HCT116 (cell line): ENCODE data around the gene RBBP6. TPM values are rescaled to one million over a fixed set of nuclear protein-coding genes. Genes with fewer than 3 reads are reported as not detected.

Source experiments
- ATAC-seq: fragments of 200-7000 bp; cut with Tn5 transposase; 2 replicates; pipeline ENCODE4 v1.9.1; 2020; ENCODE audit warnings: mild to moderate bottlenecking, moderate library complexity
- BruUV-seq: library from RNA; stranded (reverse); fragments of 400-500 nt; replicated peaks from 2 replicates; lab custom pipeline; 2021; lab: Mats Ljungman, UMichigan
- CTCF ChIA-PET: fragments of 300-600 bp; sonication (Branson Sonifier 250); formaldehyde crosslinking; loops from one replicate; lab custom pipeline; 2021; ENCODE audit warnings: antibody characterized with exemption; lab: Charles Lee
- POLR2A ChIA-PET: fragments of 300-600, 350-600 bp; sonication (Branson Sonifier 250); formaldehyde crosslinking; loops from one replicate; lab custom pipeline; 2021; ENCODE audit warnings: antibody characterized with exemption; lab: Charles Lee
- RAD21 ChIA-PET, 2 experiments: fragments of 300-600 bp; sonication (Branson Sonifier 250); formaldehyde crosslinking; loops; one replicate each; lab custom pipeline; 2023; ENCODE audit warnings: low total read pairs in 2 of 2; ENCODE audit not compliant: uncharacterized antibody in 2 of 2, unreplicated experiment in 2 of 2, low non-redundant PET in 1 of 2; lab: Charles Lee
- DNase-seq: peaks from one replicate; pipeline ENCODE4 v3.0.0-alpha.2; 2010; ENCODE audit warnings: low read depth, low spot score
- H2AFZ ChIP-seq: fragments of 200-600 bp; shearing (Covaris generic), sonication (generic); 2 replicates; pipeline ENCODE4 v1.6.1; 2017; ENCODE audit warnings: low read depth, mixed run types, mixed read lengths, antibody characterized with exemption, low read length; ENCODE audit not compliant: poor library complexity, severe bottlenecking
- H3K27ac ChIP-seq: 2 replicates; pipeline ENCODE4 v1.5.1; 2012; ENCODE audit warnings: low read depth, low read length
- H3K27me3 ChIP-seq: fragments of 200-600 bp; sonication (generic); 2 replicates; pipeline ENCODE4 v1.6.1; 2016; ENCODE audit warnings: mixed run types, low read length, mixed read lengths; ENCODE audit not compliant: insufficient read depth
- H3K36me3 ChIP-seq, 2 experiments: fragments of 200-500 bp in 1 of 2; fragments of 200-600 bp in 1 of 2; sonication (Bioruptor generic) in 1 of 2; sonication (generic) in 1 of 2; 2 replicates each; pipeline versions ENCODE4 v1.5.1 to v1.6.1; 2014 to 2016; ENCODE audit warnings: low read length in 2 of 2, inconsistent platforms in 1 of 2, mixed read lengths in 1 of 2, mixed run types in 1 of 2; ENCODE audit not compliant: insufficient read depth in 2 of 2, control insufficient read depth in 1 of 2
- H3K4me1 ChIP-seq, 2 experiments: fragments of 200-600 bp in 1 of 2; sonication (generic) in 1 of 2; 2 replicates each; pipeline versions ENCODE4 v1.5.1 to v1.6.1; 2012 to 2017; ENCODE audit warnings: low read length in 2 of 2, inconsistent platforms in 1 of 2, mild to moderate bottlenecking in 1 of 2, mixed read lengths in 1 of 2, mixed run types in 1 of 2, moderate library complexity in 1 of 2; ENCODE audit not compliant: insufficient read depth in 2 of 2, control insufficient read depth in 1 of 2
- H3K4me2 ChIP-seq: fragments of 200-600 bp; sonication (generic); 2 replicates; pipeline ENCODE4 v1.6.1; 2017; ENCODE audit warnings: mixed run types, low read length, mixed read lengths
- H3K4me3 ChIP-seq, 2 experiments: fragments of 200-600 bp in 1 of 2; sonication (generic) in 1 of 2; replicated peaks in 1 of 2; 2 replicates each; pipeline ENCODE4 v1.5.1; 2011 to 2016; ENCODE audit warnings: low read length in 2 of 2, control low read depth in 1 of 2, low read depth in 1 of 2, mild to moderate bottlenecking in 1 of 2, mixed read lengths in 1 of 2, mixed run types in 1 of 2
- H3K79me2 ChIP-seq: fragments of 200-600 bp; sonication (generic); 2 replicates; pipeline ENCODE4 v1.6.1; 2017; ENCODE audit warnings: mild to moderate bottlenecking, mixed run types, low read length, moderate library complexity, mixed read lengths; ENCODE audit not compliant: insufficient read depth
- H3K9ac ChIP-seq: fragments of 200-600 bp; sonication (generic); 2 replicates; pipeline ENCODE4 v1.6.1; 2016; ENCODE audit warnings: low read length, mixed read lengths
- H3K9me2 ChIP-seq: fragments of 200-600 bp; sonication (generic), shearing (Covaris generic); 2 replicates; pipeline ENCODE4 v1.6.1; 2017; ENCODE audit warnings: mixed run types, mild to moderate bottlenecking, moderate library complexity; ENCODE audit not compliant: insufficient read depth
- H3K9me3 ChIP-seq, 2 experiments: fragments of 200-500 bp in 1 of 2; fragments of 200-600 bp in 1 of 2; sonication (Bioruptor generic) in 1 of 2; sonication (generic) in 1 of 2; 2 replicates each; pipeline ENCODE4 v1.6.1; 2014 to 2017; ENCODE audit warnings: low read length in 2 of 2, mixed read lengths in 2 of 2, inconsistent platforms in 1 of 2, low read depth in 1 of 2, mild to moderate bottlenecking in 1 of 2, mixed run types in 1 of 2, moderate library complexity in 1 of 2; ENCODE audit not compliant: control insufficient read depth in 1 of 2, insufficient read depth in 1 of 2
- H4K20me1 ChIP-seq: fragments of 200-600 bp; sonication (generic), shearing (Covaris generic); 2 replicates; pipeline ENCODE4 v1.6.1; 2017; ENCODE audit warnings: mixed run types, mild to moderate bottlenecking, moderate library complexity; ENCODE audit not compliant: insufficient read depth
- ATF3 ChIP-seq: IDR thresholded peaks from 2 replicates; pipeline ENCODE4 v1.6.1; 2012
- EZH2phosphoT487 ChIP-seq: fragments of 200-600 bp; IDR thresholded peaks from 2 replicates; pipeline ENCODE4 v1.6.1; 2018; ENCODE audit warnings: antibody characterized with exemption, borderline replicate concordance
- POLR2A ChIP-seq: IDR thresholded peaks from 2 replicates; pipeline ENCODE4 v1.7.0; 2011; ENCODE audit warnings: borderline replicate concordance; ENCODE audit not compliant: insufficient read depth, insufficient read length; ENCODE audit errors: extremely low read depth
- ZNF274 ChIP-seq: fragments of 200-500 bp; sonication (Bioruptor generic); IDR thresholded peaks from 2 replicates; pipeline ENCODE4 v1.6.1; 2014; ENCODE audit warnings: mild to moderate bottlenecking, low read depth, low read length, inconsistent platforms
- intact Hi-C: fragments of 100-400 bp; cut with micrococcal nuclease; formaldehyde crosslinking; loops from 2 replicates; pipeline ENCODE4 v1.10.0; 2022
- total RNA-seq: library from RNA; stranded (reverse); gene quantifications from one replicate; pipeline ENCODE4 v1.2.1, GENCODE V29; 2021; ENCODE audit not compliant: unreplicated experiment

RBBP6 gene
- total RNA-seq, 1 experiment from 2014 or later, result 52.4 TPM

DNA sequence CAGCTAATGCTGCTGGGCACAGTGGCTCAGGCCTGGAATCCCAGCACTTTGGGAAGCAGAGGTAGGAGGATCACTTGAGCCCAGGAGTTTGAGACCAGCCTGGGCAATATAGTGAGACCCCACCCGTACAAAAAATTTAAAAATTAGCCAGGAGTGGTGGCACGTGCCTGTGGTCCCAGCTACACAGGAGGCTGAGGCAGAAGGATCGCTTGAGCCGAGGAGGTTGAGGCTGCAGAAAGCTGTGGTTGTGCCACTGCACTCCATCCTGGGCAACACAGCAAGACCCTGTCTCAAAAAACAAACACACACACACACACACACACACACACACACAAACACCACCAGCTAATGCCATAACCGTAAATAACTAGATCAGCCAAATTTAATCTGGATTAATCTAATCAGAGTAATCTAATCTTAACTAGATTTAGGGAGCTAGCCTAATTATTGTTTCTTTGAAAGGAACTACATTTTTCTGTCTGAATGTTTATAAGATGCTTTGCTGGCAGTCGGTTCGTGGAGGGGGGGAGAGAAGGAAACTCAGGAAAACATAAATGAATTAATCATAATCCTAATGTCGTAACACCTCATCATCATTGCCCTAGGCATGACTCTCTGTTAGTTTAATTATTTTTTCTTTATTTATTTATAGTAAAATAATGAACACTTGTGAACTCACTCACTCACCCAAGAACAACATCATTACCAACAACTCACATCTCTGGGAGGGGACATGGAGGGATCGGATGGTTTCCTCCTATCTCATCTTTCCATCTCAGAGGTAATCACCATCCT is 12.5 kb upstream of the RBBP6 start:
- no peaks in the 10 kb centered on the region for H3K79me2 ChIP-seq
- H3K9me3 ChIP-seq, result no peaks in the 10 kb centered on the region
- ChIA-PET RAD21 (no interaction called here), CTCF (interaction anchor here (1.3 to 1.7 kb wide), 2 partner anchors 10 to 22 kb away, joined by 4 to 7 read pairs; no protein-coding TSS in a partner anchor), POLR2A (no interaction called here)
- 0 out of 2 replicates have a peak overlapping the region, but pooled peaks have one; percentile 22 for H3K4me2 ChIP-seq
- no peak for TF ChIP-seq EZH2phosphoT487
- TF ChIP-seq ATF3, result no peak
- TF ChIP-seq ZNF274, result no peak
- H3K27me3 ChIP-seq, result no peaks in the 10 kb centered on the region
- H4K20me1 ChIP-seq, result no peaks in the 10 kb centered on the region
- no peak overlapping the region for H3K27ac ChIP-seq
- peaks cover 0 to 9% of the 10 kb centered on the region in 2 experiments; a peak in 2 of 4 replicates for H3K4me1 ChIP-seq
- no peaks in the 10 kb centered on the region for H3K9me2 ChIP-seq
- intact Hi-C loops, result no loop called here
- BruUV-seq, result no TSS peak
- H3K9ac ChIP-seq, result no peak overlapping the region
- peak overlapping the region; percentile 18 for H2AFZ ChIP-seq
- H3K4me3 ChIP-seq, result no peak overlapping the region
- DNase-seq (no peak), ATAC-seq (no peak)
- H3K36me3 ChIP-seq, result no peaks in the 10 kb centered on the region

DNA sequence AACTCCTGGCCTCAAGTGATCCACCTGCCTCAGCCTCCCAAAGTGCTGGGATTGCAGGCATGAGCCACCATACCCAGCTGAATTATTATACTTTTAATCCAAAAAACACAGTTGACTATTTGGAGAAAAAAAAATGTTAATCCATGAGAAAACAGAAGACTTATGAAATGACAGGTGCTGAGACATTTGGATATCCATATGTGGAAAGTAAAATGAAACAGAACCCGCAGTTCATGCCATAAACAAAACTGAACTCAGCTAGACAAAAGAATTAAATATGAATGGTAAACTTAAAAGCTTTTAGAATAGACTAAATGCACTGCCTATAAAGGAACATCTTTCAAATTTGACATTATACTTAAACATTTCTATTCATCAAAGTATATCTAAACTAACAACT is 8.2 kb upstream of the RBBP6 start:
- H3K4me1 ChIP-seq, result peaks cover 0 to 5% of the 10 kb centered on the region in 2 experiments; a peak in 2 of 4 replicates
- no peak for DNase-seq
- no TSS peak for BruUV-seq
- no peak for TF ChIP-seq POLR2A
- H3K27me3 ChIP-seq, result no peaks in the 10 kb centered on the region
- H3K79me2 ChIP-seq, result no peaks in the 10 kb centered on the region
- POLR2A ChIA-PET, result no interaction called here
- RAD21 ChIA-PET, result no interaction called here
- CTCF ChIA-PET, result interaction anchor here (0.5 to 1.0 kb wide), 2 partner anchors 14 to 18 kb away, joined by 3 read pairs; no protein-coding TSS in a partner anchor
- no peaks in the 10 kb centered on the region for H4K20me1 ChIP-seq
- no peak overlapping the region for H3K4me3 ChIP-seq
- no peak overlapping the region for H3K9ac ChIP-seq
- H3K27ac ChIP-seq, result no peak overlapping the region
- no peaks in the 10 kb centered on the region for H3K9me2 ChIP-seq
- ATAC-seq, result no peak
- H3K9me3 ChIP-seq, result no peaks in the 10 kb centered on the region
- no peaks in the 10 kb centered on the region for H3K36me3 ChIP-seq
- intact Hi-C loops, result loop anchor here (10.0 kb wide), 1 partner anchor 976 kb away; the partner anchor contains the start of genes EARS2 and UBFD1
- H2AFZ ChIP-seq, result no peak overlapping the region
- H3K4me2 ChIP-seq, result no peak overlapping the region
